GM23338 (cell line): ENCODE data around the gene FTCDNL1. TPM values are rescaled to one million over a fixed set of nuclear protein-coding genes. Genes with fewer than 3 reads are reported as not detected.

Experiments used
- ATAC-seq: fragments of 200-7000 bp; cut with Tn5 transposase; 3 replicates; pipeline ENCODE4 v1.9.1; 2020
- DNase-seq: peaks from one replicate; pipeline ENCODE4 v3.0.0-alpha.2; 2015; ENCODE audit warnings: low spot score
- H2AFZ ChIP-seq: fragments of 200-600 bp; sonication (generic); 2 replicates; pipeline ENCODE4 v1.8.0; 2016; ENCODE audit warnings: antibody characterized with exemption, mild to moderate bottlenecking, moderate library complexity
- H3F3A ChIP-seq: fragments of 200-600 bp; sonication (generic); replicated peaks from 2 replicates; pipeline ENCODE4 v1.8.0; 2017; ENCODE audit warnings: antibody characterized with exemption, mixed run types, low read depth
- H3K27ac ChIP-seq: fragments of 200-600 bp; sonication (generic); 2 replicates; pipeline ENCODE4 v1.6.1; 2016; ENCODE audit warnings: low read depth
- H3K27me3 ChIP-seq: fragments of 200-600 bp; sonication (generic); 2 replicates; pipeline ENCODE4 v1.8.0; 2016; ENCODE audit warnings: mild to moderate bottlenecking, mixed run types, moderate library complexity; ENCODE audit not compliant: insufficient read depth
- H3K36me3 ChIP-seq: fragments of 200-600 bp; sonication (generic); 2 replicates; pipeline ENCODE4 v1.8.0; 2016; ENCODE audit warnings: mild to moderate bottlenecking; ENCODE audit not compliant: insufficient read depth
- H3K4me1 ChIP-seq: fragments of 200-600 bp; sonication (generic); 2 replicates; pipeline ENCODE4 v1.8.0; 2016; ENCODE audit warnings: mild to moderate bottlenecking, moderate library complexity; ENCODE audit not compliant: insufficient read depth
- H3K4me2 ChIP-seq: fragments of 200-600 bp; sonication (generic); 2 replicates; pipeline ENCODE4 v1.7.1; 2017; ENCODE audit warnings: mixed run types
- H3K4me3 ChIP-seq: fragments of 200-600 bp; sonication (generic); 2 replicates; pipeline ENCODE4 v1.6.1; 2016; ENCODE audit warnings: mixed run types
- H3K79me2 ChIP-seq: fragments of 200-600 bp; sonication (generic); replicated peaks from 2 replicates; pipeline ENCODE4 v1.8.0; 2017; ENCODE audit warnings: mild to moderate bottlenecking; ENCODE audit not compliant: insufficient read depth
- H3K9me2 ChIP-seq: fragments of 200-600 bp; sonication (generic); 2 replicates; pipeline ENCODE4 v1.8.0; 2017; ENCODE audit not compliant: insufficient read depth
- H4K20me1 ChIP-seq: fragments of 200-600 bp; sonication (generic); replicated peaks from 2 replicates; pipeline ENCODE4 v1.8.0; 2017; ENCODE audit warnings: mild to moderate bottlenecking; ENCODE audit not compliant: insufficient read depth
- H3K27ac Mint-ChIP-seq: 2 replicates; pipeline ENCODE4 v1.8.0; 2020; ENCODE audit warnings: inconsistent platforms, mild to moderate bottlenecking, moderate library complexity, mixed read lengths
- H3K27me3 Mint-ChIP-seq: 3 replicates; pipeline ENCODE4 v1.8.0; 2022; ENCODE audit warnings: low read depth, mild to moderate bottlenecking, moderate library complexity, mixed read lengths, inconsistent platforms; ENCODE audit not compliant: insufficient read depth, poor library complexity
- H3K36me3 Mint-ChIP-seq: 3 replicates; pipeline ENCODE4 v1.8.0; 2021; ENCODE audit warnings: low read depth, mild to moderate bottlenecking, inconsistent platforms, moderate library complexity, mixed read lengths
- H3K4me1 Mint-ChIP-seq: 3 replicates; pipeline ENCODE4 v1.8.0; 2020; ENCODE audit warnings: mild to moderate bottlenecking, inconsistent platforms, mixed read lengths
- H3K4me3 Mint-ChIP-seq: 3 replicates; pipeline ENCODE4 v1.8.0; 2021; ENCODE audit warnings: moderate library complexity, mild to moderate bottlenecking, inconsistent platforms, mixed read lengths
- H3K9me3 Mint-ChIP-seq: 3 replicates; pipeline ENCODE4 v1.8.0; 2020; ENCODE audit warnings: moderate library complexity, mild to moderate bottlenecking, inconsistent platforms, mixed read lengths
- CREB1 ChIP-seq: fragments of 250-450 bp; sonication (Bioruptor Pico); IDR thresholded peaks from 2 replicates; pipeline ENCODE4 v1.5.0; 2020; ENCODE audit warnings: low read depth, mild to moderate bottlenecking, moderate library complexity
- EZH2 ChIP-seq: fragments of 200-600 bp; sonication (generic); IDR thresholded peaks from one replicate; pipeline ENCODE4 v1.8.0; 2017; ENCODE audit warnings: antibody characterized with exemption, mild to moderate bottlenecking, low read depth; ENCODE audit not compliant: unreplicated experiment
- JUNB ChIP-seq: IDR thresholded peaks from one replicate; pipeline ENCODE4 v1.6.1; 2016; ENCODE audit warnings: antibody characterized with exemption; ENCODE audit not compliant: unreplicated experiment
- NANOG ChIP-seq: IDR thresholded peaks from 2 replicates; pipeline ENCODE4 v1.6.1; 2016; ENCODE audit warnings: antibody characterized with exemption, borderline replicate concordance
- REST ChIP-seq: IDR thresholded peaks from one replicate; pipeline ENCODE4 v1.6.1; 2018; ENCODE audit warnings: antibody characterized with exemption; ENCODE audit not compliant: unreplicated experiment
- STAT1 ChIP-seq: IDR thresholded peaks from one replicate; pipeline ENCODE4 v1.6.1; 2016; ENCODE audit warnings: antibody characterized with exemption; ENCODE audit not compliant: unreplicated experiment
- ZNF331 ChIP-seq: fragments of 250-450 bp; sonication (Bioruptor Pico); IDR thresholded peaks from 2 replicates; pipeline ENCODE4 v1.5.0; 2020; ENCODE audit warnings: low read depth, mild to moderate bottlenecking, moderate library complexity
- polyA plus RNA-seq: library from polyadenylated mRNA; unstranded; fragments of >200 nt; fragmentation: Nextera tagmentation; extraction: Ambion mirVana; gene quantifications from 2 replicates; pipeline ENCODE4 v1.2.1, GENCODE V29; 2016
- total RNA-seq: library from RNA; depleted of rRNA; stranded (reverse); fragments of >200 nt; shearing (Covaris generic); gene quantifications from 2 replicates; pipeline ENCODE4 v1.2.3, GENCODE V29; 2014
- TF ChIP-seq, protein P1 (sequence below): IDR thresholded peaks from 2 replicates; pipeline ENCODE4 v1.6.1; 2016; ENCODE audit warnings: antibody characterized with exemption

FTCDNL1 gene
- total and polyA plus RNA-seq, 2 experiments from 2014 or later, result 1.7 to 2.0 TPM

- H3K27ac ChIP-seq, result peak overlapping the region; percentile 93
- Mint-ChIP-seq H3K36me3 (peaks cover 10% of the 10 kb centered on the region), H3K27ac (peak overlapping the region; percentile 99), H3K4me1 (peaks cover 43% of the 10 kb centered on the region), H3K27me3 (no peaks in the 10 kb centered on the region), H3K9me3 (peaks cover 6% of the 10 kb centered on the region), H3K4me3 (peak overlapping the region; percentile 63)
- H3K79me2 ChIP-seq, result no peaks in the 10 kb centered on the region
- no peaks in the 10 kb centered on the region for H3K9me2 ChIP-seq
- H3K36me3 ChIP-seq, result peaks cover 6% of the 10 kb centered on the region; the same call in 1 of the 2 replicates
- no peaks in the 10 kb centered on the region for H3K27me3 ChIP-seq
- H3F3A ChIP-seq, result no peaks in the 10 kb centered on the region
- H3K4me3 ChIP-seq, result peak overlapping the region; percentile 38
- H4K20me1 ChIP-seq, result no peaks in the 10 kb centered on the region
- peak; percentile 79 for ATAC-seq
- DNase-seq, result peak; percentile 77
- H3K4me2 ChIP-seq, result peak overlapping the region; percentile 67
- no peak overlapping the region for H2AFZ ChIP-seq
- TF ChIP-seq NANOG (peak; percentile 72; the same call in 1 of the 2 replicates), JUNB (no peak), STAT1 (no peak), CREB1 (no peak), ZNF331 (CRISPR knock-in tag) (no peak)
- TF ChIP-seq, protein P1, sequence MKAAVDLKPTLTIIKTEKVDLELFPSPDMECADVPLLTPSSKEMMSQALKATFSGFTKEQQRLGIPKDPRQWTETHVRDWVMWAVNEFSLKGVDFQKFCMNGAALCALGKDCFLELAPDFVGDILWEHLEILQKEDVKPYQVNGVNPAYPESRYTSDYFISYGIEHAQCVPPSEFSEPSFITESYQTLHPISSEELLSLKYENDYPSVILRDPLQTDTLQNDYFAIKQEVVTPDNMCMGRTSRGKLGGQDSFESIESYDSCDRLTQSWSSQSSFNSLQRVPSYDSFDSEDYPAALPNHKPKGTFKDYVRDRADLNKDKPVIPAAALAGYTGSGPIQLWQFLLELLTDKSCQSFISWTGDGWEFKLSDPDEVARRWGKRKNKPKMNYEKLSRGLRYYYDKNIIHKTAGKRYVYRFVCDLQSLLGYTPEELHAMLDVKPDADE, result no peak
- peaks cover 37% of the 10 kb centered on the region for H3K4me1 ChIP-seq
Measured at GRCh38 chr2:199869227-199869541, 18.2 kb upstream of the FTCDNL1 start.

DNA sequence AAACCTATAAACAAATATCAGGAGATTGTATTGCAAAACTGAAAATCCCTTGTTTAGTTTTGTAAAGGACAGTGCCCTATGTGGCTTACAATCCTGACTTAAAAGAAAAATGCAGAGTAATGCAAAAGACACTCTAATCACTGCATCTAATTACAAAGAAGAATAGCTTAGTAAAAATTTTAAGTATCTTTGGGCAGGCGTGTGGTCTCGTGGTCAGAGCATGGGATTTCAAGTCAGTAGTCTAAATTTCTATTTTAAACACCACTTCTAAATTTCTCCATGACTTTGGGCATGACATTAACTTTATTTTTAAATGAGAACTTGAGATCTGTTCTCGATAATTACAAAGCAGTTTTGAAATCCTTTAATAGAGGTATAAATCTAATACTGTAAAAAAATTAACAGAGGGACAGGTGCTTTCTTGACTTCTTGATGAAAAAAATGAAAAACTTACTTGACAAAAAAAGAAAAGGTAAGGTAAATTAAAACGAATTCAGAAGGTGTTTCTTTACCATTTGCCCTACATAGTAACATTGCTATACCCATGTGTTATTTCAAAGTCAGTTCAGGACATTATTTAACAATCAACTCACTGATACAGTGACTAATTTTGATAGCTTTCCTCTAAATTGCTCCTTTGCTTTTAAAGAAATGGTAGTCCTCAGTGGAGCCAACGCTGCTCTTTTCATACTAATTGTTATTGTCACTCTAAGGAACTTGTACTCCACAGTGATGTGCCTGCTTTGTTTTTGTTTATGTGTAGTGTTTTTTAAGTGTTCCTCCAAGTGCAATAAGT is 17.6 kb upstream of the FTCDNL1 start:
- Histone ChIP-seq H4K20me1 (no peaks in the 10 kb centered on the region), H3K79me2 (no peaks in the 10 kb centered on the region), H3K4me3 (peak overlapping the region; percentile 29), H3K27ac (peak overlapping the region; percentile 93), H3F3A (no peaks in the 10 kb centered on the region), H3K4me1 (peaks cover 37% of the 10 kb centered on the region), H3K4me2 (peak overlapping the region; percentile 48), H3K27me3 (no peaks in the 10 kb centered on the region), H3K36me3 (peaks cover under 1% of the 10 kb centered on the region; the same call in 1 of the 2 replicates), H3K9me2 (no peaks in the 10 kb centered on the region), H2AFZ (no peak overlapping the region)
- Mint-ChIP-seq H3K36me3 (peaks cover 5% of the 10 kb centered on the region; the same call in 2 of the 3 replicates), H3K4me3 (peak overlapping the region; percentile 63), H3K4me1 (peaks cover 43% of the 10 kb centered on the region), H3K27ac (peak overlapping the region; percentile 99), H3K27me3 (no peaks in the 10 kb centered on the region), H3K9me3 (peaks cover under 1% of the 10 kb centered on the region)
- ATAC-seq, result peak; percentile 80
- DNase-seq, result no peak
- TF ChIP-seq NANOG, result peak; percentile 51; the same call in 1 of the 2 replicates
- no peak for TF ChIP-seq REST
- no peak for TF ChIP-seq EZH2
